ENCODE measurements around the gene TDRD7.

The TDRD7 gene, protein sequence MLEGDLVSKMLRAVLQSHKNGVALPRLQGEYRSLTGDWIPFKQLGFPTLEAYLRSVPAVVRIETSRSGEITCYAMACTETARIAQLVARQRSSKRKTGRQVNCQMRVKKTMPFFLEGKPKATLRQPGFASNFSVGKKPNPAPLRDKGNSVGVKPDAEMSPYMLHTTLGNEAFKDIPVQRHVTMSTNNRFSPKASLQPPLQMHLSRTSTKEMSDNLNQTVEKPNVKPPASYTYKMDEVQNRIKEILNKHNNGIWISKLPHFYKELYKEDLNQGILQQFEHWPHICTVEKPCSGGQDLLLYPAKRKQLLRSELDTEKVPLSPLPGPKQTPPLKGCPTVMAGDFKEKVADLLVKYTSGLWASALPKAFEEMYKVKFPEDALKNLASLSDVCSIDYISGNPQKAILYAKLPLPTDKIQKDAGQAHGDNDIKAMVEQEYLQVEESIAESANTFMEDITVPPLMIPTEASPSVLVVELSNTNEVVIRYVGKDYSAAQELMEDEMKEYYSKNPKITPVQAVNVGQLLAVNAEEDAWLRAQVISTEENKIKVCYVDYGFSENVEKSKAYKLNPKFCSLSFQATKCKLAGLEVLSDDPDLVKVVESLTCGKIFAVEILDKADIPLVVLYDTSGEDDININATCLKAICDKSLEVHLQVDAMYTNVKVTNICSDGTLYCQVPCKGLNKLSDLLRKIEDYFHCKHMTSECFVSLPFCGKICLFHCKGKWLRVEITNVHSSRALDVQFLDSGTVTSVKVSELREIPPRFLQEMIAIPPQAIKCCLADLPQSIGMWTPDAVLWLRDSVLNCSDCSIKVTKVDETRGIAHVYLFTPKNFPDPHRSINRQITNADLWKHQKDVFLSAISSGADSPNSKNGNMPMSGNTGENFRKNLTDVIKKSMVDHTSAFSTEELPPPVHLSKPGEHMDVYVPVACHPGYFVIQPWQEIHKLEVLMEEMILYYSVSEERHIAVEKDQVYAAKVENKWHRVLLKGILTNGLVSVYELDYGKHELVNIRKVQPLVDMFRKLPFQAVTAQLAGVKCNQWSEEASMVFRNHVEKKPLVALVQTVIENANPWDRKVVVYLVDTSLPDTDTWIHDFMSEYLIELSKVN

DNA sequence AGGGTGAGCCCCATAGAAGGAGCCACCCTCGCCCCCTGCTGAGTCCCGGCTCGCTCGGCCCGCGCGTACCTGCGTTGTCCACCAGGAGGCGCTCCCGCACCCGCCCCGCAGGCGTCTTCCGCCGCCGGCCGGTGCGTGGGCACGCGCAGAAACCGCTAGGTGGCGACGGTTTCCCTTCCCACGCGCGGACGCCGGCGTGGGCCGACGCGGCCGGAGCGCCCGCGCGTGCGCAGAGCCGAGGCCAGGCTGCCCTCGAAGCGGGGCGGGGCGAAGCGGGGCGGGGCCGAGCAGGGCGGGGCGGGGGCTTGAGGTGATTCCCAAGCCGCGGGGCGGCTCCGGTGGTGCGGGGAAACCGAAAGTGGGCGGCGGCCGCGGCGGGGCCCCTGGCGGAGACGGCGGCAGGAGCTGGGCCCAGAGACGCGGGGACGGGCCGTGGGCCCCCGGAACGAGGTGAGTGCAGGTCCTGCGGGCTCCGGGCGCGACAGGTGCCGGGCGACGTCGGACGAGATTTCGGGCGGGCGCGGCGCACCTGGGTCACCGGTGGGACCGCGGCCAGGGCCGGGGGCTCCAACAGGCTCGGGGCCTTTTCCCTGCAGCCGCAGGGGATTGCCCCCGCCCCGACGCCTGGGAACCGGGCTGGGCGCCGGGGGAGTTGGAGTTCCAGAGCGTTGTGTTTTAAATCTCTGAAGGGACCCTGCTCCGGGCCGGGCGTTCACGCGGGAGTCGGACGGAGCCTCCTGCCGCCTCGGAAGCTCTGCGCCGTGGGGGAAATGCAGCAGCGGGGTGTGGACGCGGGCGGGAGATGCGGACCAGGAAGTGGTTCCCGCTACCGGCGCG is at the start of gene TDRD7:
TSS of gene TDRD7 (plus strand) at position 308 of the 837 bp plus-strand sequence. CDS start 16,370 bp downstream, outside the sequence.
- TF ChIP-seq ZNF274 (IDR thresholded peaks at IDR 0.05; ENCODE audit: low read depth, low read length), result no peak
- H3K4me3 ChIP-seq (ENCODE audit: low read length), result peak within 1 kb of the TSS; percentile 83

DNA sequence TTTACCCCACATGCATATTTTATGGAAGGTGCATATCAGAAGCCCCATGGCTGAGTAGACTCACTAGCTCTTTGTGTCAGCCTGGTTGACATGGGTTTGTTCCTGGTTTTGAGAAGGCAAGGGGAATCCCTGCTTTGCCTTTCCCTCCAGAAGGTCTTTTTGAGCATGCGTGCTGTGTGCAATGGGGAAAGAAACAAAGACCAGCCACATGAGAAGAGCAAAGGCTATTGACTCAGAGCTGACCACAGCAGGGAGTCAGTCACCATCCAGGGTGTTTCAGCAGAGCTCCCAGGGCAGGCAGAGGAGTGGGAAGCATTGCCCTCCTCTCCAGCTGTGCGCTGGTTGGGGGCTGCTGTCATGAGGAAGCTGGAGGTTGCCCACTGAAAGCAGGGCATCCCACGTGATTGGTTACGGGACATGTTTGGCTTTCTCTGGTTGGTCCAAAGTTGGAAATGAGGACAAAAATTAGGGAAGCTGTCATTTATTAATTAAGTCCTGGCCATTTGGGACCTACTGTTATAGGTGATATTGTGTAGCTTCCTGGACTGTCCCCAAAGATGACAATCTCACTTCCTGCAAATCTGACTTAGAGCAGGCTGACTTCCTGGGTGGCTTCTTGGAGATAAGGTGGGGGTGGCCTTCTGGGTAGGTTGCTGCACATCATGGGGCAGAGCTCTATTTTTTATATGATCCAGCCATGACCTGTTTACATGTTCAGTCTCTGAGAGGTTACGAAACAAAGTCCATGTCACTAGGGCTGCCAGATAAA is 48.9 kb upstream of the TDRD7 start:
- no peak for TF ChIP-seq ZNF274 (IDR thresholded peaks at IDR 0.05; ENCODE audit: low read depth, low read length)

DNA sequence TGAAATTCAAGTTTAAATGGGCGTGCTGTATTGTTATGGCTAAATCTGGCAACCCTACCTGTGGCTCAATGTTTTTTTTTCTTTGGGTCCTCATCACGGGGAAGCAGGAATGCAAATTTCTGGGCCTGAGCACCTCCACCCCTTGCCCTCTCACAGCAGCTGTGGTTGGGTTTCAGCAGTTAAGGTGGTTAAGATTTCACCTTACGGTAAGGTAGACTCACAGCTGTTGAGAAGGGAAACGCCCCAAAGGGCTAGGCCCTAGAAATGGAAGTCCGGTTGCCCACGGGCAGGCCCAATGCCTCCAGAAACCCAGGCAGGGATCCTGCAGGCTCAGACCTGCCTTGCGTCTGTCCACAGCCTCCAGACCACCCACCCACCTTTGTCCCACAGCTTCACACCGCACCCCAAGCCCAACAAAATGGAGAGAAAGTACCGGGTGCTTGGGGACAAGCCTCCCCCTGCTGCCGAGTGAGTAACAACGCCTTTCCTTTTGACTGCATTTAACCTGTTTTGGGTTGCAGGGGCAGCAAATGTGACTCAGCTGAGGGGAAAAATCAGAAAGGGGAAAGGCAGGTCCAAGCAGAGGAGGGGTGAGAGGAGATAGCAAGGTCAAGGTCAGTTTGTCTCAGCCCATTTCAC is 48.1 kb upstream of the TDRD7 start:
- H3K4me3 ChIP-seq (ENCODE audit: low read length), result no peak overlapping the region
- TF ChIP-seq ZNF274 (IDR thresholded peaks at IDR 0.05; ENCODE audit: low read depth, low read length), result no peak

More for the DNA sequence above, 48.9 kb upstream of the TDRD7 start:
- no peak overlapping the region for H3K4me3 ChIP-seq (ENCODE audit: low read length)

DNA sequence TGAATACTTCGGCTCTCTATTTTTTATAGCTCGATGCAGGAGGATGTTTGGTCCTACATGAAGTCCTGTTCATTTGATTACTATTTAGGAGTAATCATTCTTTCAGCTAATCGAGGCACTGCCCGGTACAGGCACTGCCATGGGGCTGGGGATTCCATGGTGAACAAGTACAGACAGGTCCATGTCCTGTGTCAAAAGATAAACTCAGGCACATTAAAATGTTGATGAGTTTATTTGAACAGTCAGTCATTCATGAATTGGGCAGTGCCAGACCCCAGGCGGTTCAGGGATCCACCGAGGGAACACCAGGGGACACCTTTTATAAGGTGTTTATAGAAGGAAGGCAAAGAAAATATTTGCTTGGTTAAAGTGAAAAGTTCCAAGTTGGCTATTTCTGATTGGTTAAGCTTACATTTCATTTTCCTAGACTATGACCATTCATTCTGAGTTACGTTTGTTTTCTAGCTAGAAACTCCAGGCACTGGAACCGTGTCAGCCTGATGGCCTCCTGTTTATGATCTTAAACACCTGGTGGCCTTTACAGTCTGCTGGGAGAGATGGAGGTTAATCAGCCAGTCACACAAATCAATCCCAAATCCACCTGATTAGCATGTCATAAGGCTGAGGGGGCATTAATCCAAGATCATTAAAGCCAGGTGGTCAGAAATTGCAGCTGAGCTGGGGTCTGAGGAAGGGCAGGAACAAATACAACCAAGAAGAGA is 47.0 kb upstream of the TDRD7 start:
- no peak for TF ChIP-seq ZNF274 (IDR thresholded peaks at IDR 0.05; ENCODE audit: low read depth, low read length)
- H3K4me3 ChIP-seq (ENCODE audit: low read length), result no peak overlapping the region

DNA sequence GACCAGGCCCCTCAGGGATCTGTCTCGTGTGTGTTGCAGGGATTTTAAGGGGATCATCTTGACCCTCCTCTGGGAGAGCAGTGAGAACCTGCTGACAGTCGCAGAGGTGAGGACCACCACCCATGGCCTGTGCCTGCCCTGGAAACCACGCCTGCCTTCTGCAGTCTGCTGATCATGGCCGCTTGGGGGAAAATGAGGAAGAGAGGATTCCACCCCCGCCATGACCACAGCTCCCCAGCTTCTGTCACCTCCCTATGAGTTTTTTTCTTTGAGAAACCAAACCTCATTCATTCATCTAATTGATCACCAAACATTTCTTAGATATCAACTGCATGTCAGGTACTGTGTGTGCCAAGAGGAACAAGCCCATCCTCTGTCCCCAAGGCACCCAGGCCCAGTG is 46.3 kb upstream of the TDRD7 start:
- no peak overlapping the region for H3K4me3 ChIP-seq (ENCODE audit: low read length)
- TF ChIP-seq ZNF274 (IDR thresholded peaks at IDR 0.05; ENCODE audit: low read depth, low read length), result no peak

DNA sequence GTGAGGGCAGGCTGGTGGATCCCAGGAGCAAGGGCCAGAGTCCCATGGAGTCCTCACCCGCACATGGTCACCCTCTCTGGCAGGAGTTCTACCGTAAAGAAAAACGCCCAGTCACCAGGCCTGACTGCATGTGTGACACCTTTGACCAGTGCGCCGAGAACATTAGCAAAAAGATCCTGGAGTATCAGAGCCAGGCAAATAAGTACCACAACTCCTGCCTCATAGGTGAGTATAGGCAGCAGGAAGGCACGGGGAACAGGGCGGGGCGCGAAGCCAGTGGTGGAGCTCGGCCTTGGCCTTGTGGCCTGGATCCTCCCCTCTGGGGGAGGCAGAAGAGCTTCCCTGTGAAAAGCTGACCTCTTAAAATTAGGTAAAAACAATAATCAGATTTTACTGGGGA is 45.4 kb upstream of the TDRD7 start:
- no peak for TF ChIP-seq ZNF274 (IDR thresholded peaks at IDR 0.05; ENCODE audit: low read depth, low read length)
- no peak overlapping the region for H3K4me3 ChIP-seq (ENCODE audit: low read length)

DNA sequence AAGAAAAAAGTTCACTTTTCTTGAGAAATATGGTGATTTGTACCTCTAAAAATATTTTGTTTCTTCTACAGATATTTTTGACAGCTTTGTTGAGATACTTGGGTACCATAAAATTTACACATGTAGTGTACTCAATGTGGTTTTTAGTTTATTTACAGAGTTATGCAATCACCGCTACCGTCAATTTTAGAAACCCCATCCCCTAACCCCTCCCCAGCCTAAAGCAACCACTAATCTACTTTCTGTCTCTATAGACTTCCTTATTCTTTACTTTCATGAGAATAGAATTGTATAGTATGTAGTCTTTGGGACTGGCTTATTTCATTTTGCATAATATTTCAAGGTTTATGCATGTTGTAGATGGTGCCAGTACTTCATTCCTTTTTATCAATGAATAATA is 45.0 kb upstream of the TDRD7 start:
- H3K4me3 ChIP-seq (ENCODE audit: low read length), result no peak overlapping the region
- TF ChIP-seq ZNF274 (IDR thresholded peaks at IDR 0.05; ENCODE audit: low read depth, low read length), result no peak

DNA sequence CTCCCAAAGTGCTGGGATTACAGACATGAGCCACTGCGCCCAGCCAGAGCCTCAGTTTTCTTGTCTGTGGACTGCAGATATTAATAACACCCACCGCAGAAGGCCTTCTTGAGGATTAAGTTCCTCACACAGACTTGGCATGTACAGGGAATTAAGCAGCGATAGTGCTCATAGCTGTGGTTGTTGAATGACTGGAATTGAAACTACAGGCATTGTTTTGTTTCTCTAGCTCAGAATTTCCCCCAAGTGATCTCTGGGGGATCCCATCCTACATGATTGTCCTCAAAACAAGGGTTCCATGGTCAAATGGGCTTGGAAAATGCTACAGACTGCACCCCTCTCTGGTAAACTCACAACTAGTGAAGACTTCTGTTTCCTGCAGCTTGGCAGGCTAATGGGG is 44.2 kb upstream of the TDRD7 start:
- no peak for TF ChIP-seq ZNF274 (IDR thresholded peaks at IDR 0.05; ENCODE audit: low read depth, low read length)
- no peak overlapping the region for H3K4me3 ChIP-seq (ENCODE audit: low read length)

DNA sequence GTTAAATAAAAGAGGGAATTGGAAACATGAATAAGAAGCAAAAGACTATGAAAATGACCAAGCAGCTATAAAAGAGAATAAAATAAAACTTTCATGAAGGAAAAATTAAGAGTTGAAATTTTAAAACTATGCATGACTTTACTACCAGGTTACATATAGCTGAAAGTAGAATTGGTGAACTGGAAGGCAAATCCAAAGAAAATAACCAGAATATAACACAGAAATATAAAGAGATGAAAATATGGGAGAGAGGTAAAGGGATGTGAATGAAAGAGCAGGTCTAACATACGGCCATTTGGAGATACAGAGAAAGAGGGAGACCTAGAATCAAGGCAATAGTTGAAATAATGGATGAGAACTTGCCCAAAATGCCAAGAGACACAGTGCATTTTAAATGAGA is 42.9 kb upstream of the TDRD7 start:
- no peak overlapping the region for H3K4me3 ChIP-seq (ENCODE audit: low read length)
- no peak for TF ChIP-seq ZNF274 (IDR thresholded peaks at IDR 0.05; ENCODE audit: low read depth, low read length)

DNA sequence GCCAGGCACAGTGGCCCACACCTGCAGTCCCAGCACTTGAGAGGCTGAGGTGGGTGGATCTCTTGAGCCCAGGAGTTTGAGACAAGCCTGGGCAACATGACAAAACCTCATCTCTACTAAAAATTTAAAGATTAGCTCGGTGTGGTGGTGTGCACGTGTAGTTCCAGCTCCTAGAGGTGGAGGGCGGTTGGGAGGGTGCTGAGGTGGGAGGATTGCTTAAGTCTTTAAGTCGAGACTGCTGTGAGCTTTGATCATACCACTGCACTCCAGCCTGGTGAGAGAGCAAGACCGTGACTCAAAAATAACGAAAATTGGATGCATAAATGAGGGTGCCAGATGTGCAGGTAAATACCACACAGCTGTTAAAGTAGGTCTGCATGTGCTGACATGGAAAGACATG is 39.3 kb upstream of the TDRD7 start:
- no peak for TF ChIP-seq ZNF274 (IDR thresholded peaks at IDR 0.05; ENCODE audit: low read depth, low read length)
- no peak overlapping the region for H3K4me3 ChIP-seq (ENCODE audit: low read length)

DNA sequence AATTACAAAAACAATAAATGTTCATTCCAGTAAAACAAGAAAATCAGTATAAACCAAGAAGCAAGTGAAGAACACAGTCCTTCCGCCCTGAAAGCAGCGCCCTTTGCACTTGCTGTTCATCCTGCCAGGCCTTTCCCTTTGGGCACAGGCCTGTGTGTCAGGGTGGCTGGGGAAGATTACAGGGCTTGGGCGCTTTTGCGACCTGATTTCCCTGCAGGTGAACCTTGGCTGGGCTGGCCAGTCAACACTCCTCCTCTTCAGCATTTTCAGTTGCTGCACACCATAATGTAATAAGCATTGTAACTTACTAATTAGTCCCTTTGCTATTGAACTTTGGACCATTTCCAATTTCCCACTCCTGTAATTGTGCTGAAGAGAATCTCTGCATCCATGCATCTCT is 38.6 kb upstream of the TDRD7 start:
- TF ChIP-seq ZNF274 (IDR thresholded peaks at IDR 0.05; ENCODE audit: low read depth, low read length), result no peak
- no peak overlapping the region for H3K4me3 ChIP-seq (ENCODE audit: low read length)

DNA sequence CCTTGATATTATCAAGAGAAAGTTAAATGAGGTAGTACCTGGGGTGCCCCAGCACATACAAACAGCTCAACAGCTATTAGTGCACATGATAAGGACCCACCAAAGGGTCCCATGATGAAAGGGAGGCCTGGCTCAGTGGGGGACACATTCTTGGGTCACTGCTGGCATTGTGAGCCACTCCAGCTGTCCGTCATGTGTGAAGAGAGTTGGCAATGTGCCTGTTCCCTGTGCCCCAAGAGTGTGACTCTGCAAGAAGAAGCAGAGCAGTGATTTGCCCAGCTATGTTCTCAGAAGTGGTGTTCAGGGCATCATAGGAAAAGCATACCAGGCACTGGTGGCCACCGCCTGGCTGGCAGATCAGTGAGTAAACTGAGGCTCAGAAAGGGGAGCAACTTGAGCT is 37.1 kb upstream of the TDRD7 start:
- no peak overlapping the region for H3K4me3 ChIP-seq (ENCODE audit: low read length)
- no peak for TF ChIP-seq ZNF274 (IDR thresholded peaks at IDR 0.05; ENCODE audit: low read depth, low read length)
